PC-3 (cell line): ENCODE results near the gene RNF141. TPM values are rescaled to one million over a fixed set of nuclear protein-coding genes. Genes with fewer than 3 reads are reported as not detected.

Source experiments
- ATAC-seq: fragments of 200-7000 bp; cut with Tn5 transposase; 2 replicates; pipeline ENCODE4 v1.9.1; 2020; ENCODE audit warnings: mild to moderate bottlenecking, moderate library complexity
- BruUV-seq: library from RNA; stranded (reverse); fragments of 400-500 nt; replicated peaks from 2 replicates; lab custom pipeline; 2021; lab: Mats Ljungman, UMichigan
- CTCF ChIA-PET: fragments of 300-600 bp; sonication (Branson Sonifier 250); formaldehyde crosslinking; loops from one replicate; lab custom pipeline; 2022; ENCODE audit warnings: antibody characterized with exemption; lab: Charles Lee
- POLR2A ChIA-PET: fragments of 300-600 bp; sonication (Branson Sonifier 250); formaldehyde crosslinking; loops from one replicate; lab custom pipeline; 2022; ENCODE audit warnings: antibody characterized with exemption; ENCODE audit not compliant: unreplicated experiment; lab: Charles Lee
- DNase-seq: peaks from one replicate; pipeline ENCODE4 v3.0.0-alpha.2; 2015
- H2AFZ ChIP-seq: fragments of 300-600 bp; sonication (generic); 2 replicates; pipeline ENCODE4 v1.6.0; 2016; ENCODE audit warnings: antibody characterized with exemption, low read length
- H3F3A ChIP-seq: fragments of 300-600 bp; sonication (generic); one replicate; pipeline ENCODE4 v1.6.0; 2017; ENCODE audit warnings: antibody characterized with exemption, low read length, control low read depth, mild to moderate bottlenecking; ENCODE audit not compliant: unreplicated experiment
- H3K27ac ChIP-seq: fragments of 300-600 bp; sonication (generic); 2 replicates; pipeline ENCODE4 v1.5.1; 2016; ENCODE audit warnings: mild to moderate bottlenecking, low read length
- H3K27me3 ChIP-seq: fragments of 300-600 bp; sonication (generic); 2 replicates; pipeline ENCODE4 v1.6.1; 2016; ENCODE audit warnings: low read length, mixed read lengths
- H3K36me3 ChIP-seq: fragments of 300-600 bp; sonication (generic); 2 replicates; pipeline ENCODE4 v1.6.1; 2016; ENCODE audit warnings: low read depth, mixed run types, low read length, mixed read lengths
- H3K4me1 ChIP-seq: fragments of 300-600 bp; sonication (generic); 2 replicates; pipeline ENCODE4 v1.5.1; 2016; ENCODE audit warnings: low read length; ENCODE audit not compliant: insufficient read depth
- H3K4me2 ChIP-seq: fragments of 300-600 bp; sonication (generic); 2 replicates; pipeline ENCODE4 v1.6.0; 2016; ENCODE audit warnings: low read length
- H3K4me3 ChIP-seq: fragments of 300-600 bp; sonication (generic); 2 replicates; pipeline ENCODE4 v1.5.1; 2016; ENCODE audit warnings: mild to moderate bottlenecking, low read length, mixed read lengths
- H3K79me2 ChIP-seq: fragments of 300-600 bp; sonication (generic); 2 replicates; pipeline ENCODE4 v1.6.1; 2017; ENCODE audit warnings: low read length, mixed read lengths
- H3K9ac ChIP-seq: fragments of 300-600 bp; sonication (generic); 2 replicates; pipeline ENCODE4 v1.6.0; 2016; ENCODE audit warnings: mild to moderate bottlenecking, low read length
- H3K9me2 ChIP-seq: fragments of 300-600 bp; sonication (generic); replicated peaks from 2 replicates; pipeline ENCODE4 v1.6.1; 2016; ENCODE audit warnings: mixed run types, low read length, mixed read lengths
- H3K9me3 ChIP-seq: fragments of 300-600 bp; sonication (generic); 2 replicates; pipeline ENCODE4 v1.6.1; 2016; ENCODE audit warnings: low read length, mixed read lengths
- H4K20me1 ChIP-seq: fragments of 300-600 bp; sonication (generic); 2 replicates; pipeline ENCODE4 v1.6.1; 2016; ENCODE audit warnings: low read length, mixed read lengths
- CTCF ChIP-seq: fragments of 300-600 bp; sonication (generic); conservative IDR thresholded peaks from 2 replicates; pipeline ENCODE4 v1.5.1; 2017; ENCODE audit warnings: antibody characterized with exemption, low read depth, mild to moderate bottlenecking, low read length
- EZH2 ChIP-seq: fragments of 300-600 bp; sonication (generic); IDR thresholded peaks from one replicate; pipeline ENCODE4 v1.6.1; 2017; ENCODE audit warnings: antibody characterized with exemption, mild to moderate bottlenecking, low read length; ENCODE audit not compliant: unreplicated experiment
- EZH2phosphoT487 ChIP-seq: fragments of 300-600 bp; sonication (generic); IDR thresholded peaks from 2 replicates; pipeline ENCODE4 v1.6.1; 2018; ENCODE audit warnings: mild to moderate bottlenecking, antibody characterized with exemption, low read length, borderline replicate concordance
- intact Hi-C: fragments of 100-400 bp; cut with micrococcal nuclease; formaldehyde crosslinking; loops from 2 replicates; pipeline ENCODE4 v1.9.0; 2023
- total RNA-seq: library from RNA; depleted of rRNA; stranded (reverse); fragments of >200 nt; gene quantifications from 2 replicates; pipeline ENCODE4 v1.2.3, GENCODE V29; 2014

Gene RNF141
- total RNA-seq, 1 experiment from 2014 or later = 13.8 TPM

DNA sequence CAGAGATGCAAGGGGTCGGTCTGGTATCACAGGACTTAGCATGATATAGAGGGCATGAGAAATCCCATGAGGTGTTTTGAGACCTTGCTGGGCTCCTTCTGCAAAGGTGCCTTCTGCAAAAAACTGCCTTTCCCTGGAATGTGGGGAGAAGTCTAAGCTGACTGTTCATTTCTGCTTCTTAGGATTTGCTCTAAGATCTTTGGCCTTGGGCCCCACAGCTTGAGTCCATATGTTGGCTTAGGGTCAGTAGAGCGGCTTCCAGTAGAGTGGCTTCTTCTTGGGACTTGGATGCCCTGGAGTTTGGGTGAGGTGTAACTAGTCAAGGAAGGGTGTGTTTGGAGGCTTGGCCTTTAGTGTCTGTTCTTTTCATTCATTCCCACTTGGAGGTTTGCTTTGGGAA, 48.9 kb downstream of the RNF141 start:
- intact Hi-C loops = no loop called here
- Histone ChIP-seq H3K9ac (no peak overlapping the region), H3K9me2 (no peaks in the 10 kb centered on the region), H3K36me3 (no peaks in the 10 kb centered on the region; the same call in 1 of the 2 replicates), H2AFZ (no peak overlapping the region), H3K4me2 (no peak overlapping the region), H3K79me2 (0 out of 2 replicates have a peak, but pooled peaks cover 9% of the 10 kb centered on the region), H3K27ac (no peak overlapping the region), H4K20me1 (no peaks in the 10 kb centered on the region), H3K27me3 (no peaks in the 10 kb centered on the region), H3K4me3 (no peak overlapping the region), H3K4me1 (peaks cover 43% of the 10 kb centered on the region), H3K9me3 (no peaks in the 10 kb centered on the region), H3F3A (no peaks in the 10 kb centered on the region)
- no TSS peak for BruUV-seq
- DNase-seq = no peak
- CTCF ChIA-PET = no interaction called here
- no peak for TF ChIP-seq EZH2phosphoT487
- TF ChIP-seq CTCF = no peak
- TF ChIP-seq EZH2 = no peak
- ATAC-seq = no peak
- POLR2A ChIA-PET = no interaction called here

DNA sequence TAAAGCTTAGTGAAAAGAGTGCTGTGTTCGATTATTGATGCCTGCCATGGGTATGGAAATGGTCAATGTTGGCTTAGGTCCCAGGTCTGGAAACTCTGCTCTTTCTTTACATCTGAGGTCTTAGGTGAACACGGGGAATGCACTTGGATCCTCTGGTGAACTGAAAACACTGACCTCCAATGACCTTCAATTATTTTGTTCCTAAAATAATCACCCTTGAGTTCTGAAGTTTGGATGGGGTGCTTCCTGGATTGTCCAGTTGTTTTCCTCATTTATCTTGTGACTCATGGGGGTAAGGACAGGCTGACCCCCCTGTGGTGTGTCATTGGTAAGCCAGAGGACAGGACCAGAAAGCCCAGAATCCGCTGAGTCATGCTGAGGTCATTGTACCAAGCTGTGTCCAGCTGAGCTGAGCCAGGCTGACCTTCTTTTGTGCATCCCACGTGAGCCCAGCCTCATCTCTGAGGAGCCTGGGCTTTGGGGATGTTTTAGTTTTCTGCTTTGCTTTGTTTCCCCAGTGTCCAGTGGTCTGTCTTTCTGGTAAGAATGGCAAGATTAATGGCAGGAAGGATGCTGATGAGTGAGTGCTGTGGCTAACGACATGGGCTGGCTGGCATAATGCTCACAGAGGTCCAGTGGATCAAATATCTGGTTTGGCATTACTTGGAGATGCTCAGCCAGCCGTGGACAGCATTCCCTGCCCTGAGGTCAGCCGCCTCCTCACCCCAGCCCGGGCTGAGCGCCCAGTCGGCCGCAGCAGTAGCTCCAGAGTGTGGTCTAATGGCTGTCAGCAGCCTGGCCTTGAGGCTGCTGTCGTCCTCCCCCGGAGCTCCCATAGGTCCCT, 50.4 kb downstream of the RNF141 start:
- DNase-seq (peak; percentile 97), ATAC-seq (peak; percentile 82)
- BruUV-seq = TSS peak; percentile 35
- peak overlapping the region; percentile 10; the same call in 1 of the 2 replicates for H3K9ac ChIP-seq
- H2AFZ ChIP-seq = no peak overlapping the region
- no peaks in the 10 kb centered on the region for H3F3A ChIP-seq
- POLR2A ChIA-PET = interaction anchor here (0.5 to 1.0 kb wide), 2 partner anchors 35 to 537 kb away, joined by 3 to 8 read pairs; partner anchors contain the start of gene AMPD3
- no peaks in the 10 kb centered on the region for H4K20me1 ChIP-seq
- H3K27ac ChIP-seq = peak overlapping the region; percentile 79
- H3K4me2 ChIP-seq = peak overlapping the region; percentile 46
- intact Hi-C loops = loop anchor here (1.0 kb wide), 1 partner anchor 35 kb away; the partner anchor contains the start of gene AMPD3
- no peak for TF ChIP-seq EZH2phosphoT487
- no peak for TF ChIP-seq CTCF
- TF ChIP-seq EZH2 = no peak
- 0 out of 2 replicates have a peak, but pooled peaks cover 9% of the 10 kb centered on the region for H3K79me2 ChIP-seq
- no peak overlapping the region for H3K4me3 ChIP-seq
- no peaks in the 10 kb centered on the region; the same call in 1 of the 2 replicates for H3K36me3 ChIP-seq
- no peaks in the 10 kb centered on the region for H3K9me2 ChIP-seq
- H3K9me3 ChIP-seq = no peaks in the 10 kb centered on the region
- H3K27me3 ChIP-seq = no peaks in the 10 kb centered on the region
- peaks cover 43% of the 10 kb centered on the region for H3K4me1 ChIP-seq
- CTCF ChIA-PET = interaction anchor here (0.6 to 1.1 kb wide), 3 partner anchors 36 to 77 kb away, joined by 3 to 6 read pairs (median 3); partner anchors contain the start of genes AMPD3 and RNF141
